GM18909 (cell line): ENCODE results near the gene WSCD2.

Experiments used
- ATAC-seq: cut with Tn5 transposase; IDR thresholded peaks from one replicate; pipeline ENCODE4 v1.9.1; 2021; ENCODE audit warnings: mild to moderate bottlenecking; ENCODE audit not compliant: unreplicated experiment, poor library complexity

The WSCD2 gene

DNA sequence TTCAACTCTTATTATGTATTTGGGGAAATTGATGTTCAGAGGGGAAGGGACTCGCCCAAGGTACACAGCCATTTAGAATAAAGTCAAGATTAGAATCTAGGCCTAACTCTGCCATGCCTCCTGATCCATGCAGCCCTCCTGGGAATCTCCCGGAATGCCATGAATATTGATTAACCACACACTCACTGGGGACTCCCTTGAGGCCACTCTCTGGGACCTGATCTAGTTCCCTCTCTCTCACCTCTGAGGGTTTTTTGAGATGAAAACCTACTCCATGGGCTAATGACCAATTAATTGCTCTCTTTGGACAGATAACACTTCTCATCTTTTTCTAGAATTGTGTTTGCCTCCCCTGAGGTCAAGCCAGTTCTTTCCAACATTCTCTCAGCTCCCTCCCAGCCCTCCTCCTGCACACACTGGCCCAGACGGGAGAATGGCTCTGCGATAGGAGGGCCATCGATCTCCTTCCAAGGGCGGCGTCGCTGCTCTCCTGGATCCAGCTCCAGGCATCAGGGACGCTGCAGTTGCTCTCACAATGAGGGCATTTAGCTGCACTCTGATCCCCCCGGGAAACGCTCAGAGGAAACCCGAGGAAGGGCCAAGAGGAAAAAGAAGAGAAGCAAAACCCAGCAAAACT is 22.6 kb downstream of the WSCD2 start:
- no peak for ATAC-seq

DNA sequence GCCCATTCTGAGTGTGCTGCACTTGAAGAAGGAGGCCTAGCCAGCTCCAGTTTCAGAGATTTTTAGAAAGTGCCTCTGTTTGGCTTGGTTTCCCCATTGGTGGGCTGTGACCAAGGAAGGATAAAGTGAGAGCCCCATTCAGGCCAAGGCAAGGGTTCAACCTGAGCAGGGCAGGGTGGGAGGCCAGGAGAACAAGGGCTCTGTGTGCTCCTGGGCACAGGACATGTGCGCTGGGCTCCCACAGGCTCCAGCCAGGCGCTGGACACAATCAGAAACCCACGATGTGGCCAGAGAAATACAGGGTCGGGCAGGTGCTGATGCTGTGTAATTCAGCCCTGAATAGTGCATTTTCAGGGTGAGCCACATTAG is 23.1 kb downstream of the WSCD2 start:
- ATAC-seq = no peak

DNA sequence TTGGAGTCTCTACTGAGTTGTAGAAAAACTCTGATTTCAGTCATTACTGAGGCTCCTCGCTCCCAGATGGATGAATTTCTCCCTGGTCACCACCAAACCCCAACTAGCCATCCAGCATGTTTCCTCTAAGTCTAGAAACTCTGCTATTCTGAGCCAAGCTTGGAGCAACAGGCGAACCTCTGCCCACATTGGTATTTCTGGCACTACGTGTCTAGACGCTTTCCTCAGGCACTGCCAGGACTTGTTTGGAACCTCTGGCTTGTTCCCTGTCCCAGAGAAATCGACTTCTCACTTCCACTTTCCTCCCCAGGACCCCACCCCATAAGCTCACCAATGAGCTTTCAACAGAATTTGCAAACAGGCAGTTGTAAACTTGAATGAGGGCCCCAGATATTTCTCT is 27.6 kb downstream of the WSCD2 start:
- no peak for ATAC-seq

DNA sequence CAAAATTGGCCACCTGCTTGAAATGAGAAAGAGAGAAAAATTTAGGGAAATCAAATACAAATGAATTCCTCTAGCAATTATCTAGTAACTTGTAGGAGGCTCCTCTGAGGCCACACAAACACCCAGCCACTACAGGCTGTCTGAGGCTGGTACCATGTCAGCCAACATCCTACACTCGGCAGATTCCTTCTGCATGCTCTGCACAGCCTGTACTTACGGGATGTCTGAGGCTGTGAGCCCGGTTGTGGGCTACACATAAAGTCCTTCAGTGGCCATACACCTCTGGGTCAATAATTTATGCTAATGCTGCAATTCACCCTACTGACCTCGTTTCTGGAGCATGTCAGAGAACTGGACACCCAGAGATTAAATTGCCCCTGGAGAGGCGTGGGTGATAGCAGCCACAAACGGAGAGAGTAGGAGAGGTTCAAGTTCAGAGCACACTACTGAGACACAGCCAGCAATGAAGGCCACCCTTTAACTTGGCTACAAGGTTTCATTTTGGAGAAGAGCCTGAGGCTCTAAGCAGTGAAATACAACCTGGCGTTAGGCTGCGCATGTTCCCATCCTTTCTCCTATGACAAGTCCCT is 28.9 kb downstream of the WSCD2 start:
- ATAC-seq = no peak

DNA sequence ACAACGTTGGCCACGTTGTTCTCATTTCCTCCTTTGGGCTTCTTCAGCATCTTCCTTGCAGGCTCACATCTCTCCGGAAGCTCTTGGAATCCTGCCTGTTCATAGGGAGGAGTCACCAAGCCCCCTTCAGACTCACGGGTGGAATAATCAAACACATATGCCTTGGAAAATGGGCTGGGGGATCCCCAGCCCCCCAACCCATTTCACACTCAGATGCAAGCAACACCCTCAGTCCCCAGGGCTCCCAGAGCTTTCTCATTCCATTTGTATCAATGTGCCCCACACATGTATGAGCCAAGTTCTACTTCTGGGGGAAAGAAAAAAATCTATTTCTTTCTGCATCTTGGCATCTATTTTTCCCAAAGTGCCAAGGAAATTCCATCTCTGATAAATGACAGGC is 33.1 kb downstream of the WSCD2 start:
- no peak for ATAC-seq

DNA sequence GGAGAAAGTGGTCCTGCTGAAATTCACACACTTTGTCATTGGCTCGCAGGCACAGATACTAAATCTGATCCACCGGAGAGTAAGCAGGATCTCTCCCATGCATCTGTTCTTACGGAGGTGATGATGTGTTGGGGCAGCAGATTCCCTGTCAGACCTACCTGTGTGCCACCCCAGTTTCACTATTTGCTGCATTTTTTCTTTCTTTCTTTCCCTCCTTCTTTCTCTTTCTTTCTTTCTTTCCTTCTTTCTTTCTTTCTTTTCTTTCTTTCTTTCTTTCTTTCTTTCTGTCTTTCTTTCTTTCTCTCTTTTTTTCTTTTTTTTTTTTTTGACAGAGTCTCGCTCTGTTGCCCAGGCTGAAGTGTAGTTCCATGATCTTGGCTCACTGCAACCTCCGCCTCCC is 37.4 kb downstream of the WSCD2 start:
- ATAC-seq = no peak

DNA sequence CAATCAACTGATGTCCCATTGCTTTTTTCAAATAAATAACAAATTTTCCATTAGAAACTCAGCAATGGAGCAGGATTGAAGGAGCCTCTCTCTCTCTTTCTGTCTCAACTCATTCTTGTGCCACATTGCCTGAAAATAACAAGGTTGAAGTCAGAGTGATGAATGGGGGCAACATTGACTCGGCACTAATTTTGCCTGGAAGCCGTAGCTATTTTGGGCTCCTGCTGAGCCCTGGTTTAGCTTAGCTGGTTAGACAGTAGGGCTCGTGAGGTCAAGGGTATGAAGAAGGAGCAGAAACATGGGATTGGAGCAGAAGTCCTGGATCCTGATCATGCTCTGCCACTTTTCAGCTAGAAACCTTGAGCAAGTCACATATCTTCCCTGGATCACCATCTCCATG is 38.9 kb downstream of the WSCD2 start:
- ATAC-seq = no peak

DNA sequence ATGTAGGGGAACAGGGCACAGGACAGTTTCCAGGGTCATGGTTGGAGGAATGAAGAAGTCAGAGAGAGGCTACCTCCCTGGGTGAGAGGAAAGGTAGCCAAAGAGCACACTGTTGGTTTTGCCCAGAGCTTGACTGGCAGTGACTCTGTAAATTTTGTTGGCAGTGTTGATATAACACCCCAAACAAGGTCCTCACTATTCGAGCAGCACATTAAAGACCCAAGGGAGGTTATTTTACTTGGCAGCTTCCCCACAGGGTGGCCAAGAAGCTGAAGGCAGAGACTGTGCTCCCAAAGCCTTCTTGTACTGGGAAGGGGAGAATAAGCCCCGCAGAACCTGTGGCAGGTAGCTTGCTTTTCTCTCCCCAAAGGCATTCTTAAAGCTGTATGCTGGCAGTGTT is 40.6 kb downstream of the WSCD2 start:
- no peak for ATAC-seq

DNA sequence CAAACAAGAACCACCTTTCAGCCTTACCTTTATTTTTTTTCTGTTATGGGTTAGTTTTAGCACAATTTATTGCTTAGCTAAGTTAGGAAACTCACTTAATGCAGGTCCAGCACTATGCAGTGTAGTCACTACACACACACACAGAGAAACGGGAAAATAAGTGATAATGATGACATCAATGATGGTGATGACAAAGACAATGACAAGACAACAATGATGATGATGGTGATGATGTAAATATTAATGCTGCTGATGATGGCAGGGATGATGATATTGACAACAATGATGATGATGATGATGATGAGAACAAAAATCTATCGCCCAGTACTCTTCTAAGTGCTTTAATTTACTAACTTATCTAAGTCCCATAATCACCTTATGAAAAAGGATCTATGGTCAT is 41.1 kb downstream of the WSCD2 start:
- no peak for ATAC-seq

DNA sequence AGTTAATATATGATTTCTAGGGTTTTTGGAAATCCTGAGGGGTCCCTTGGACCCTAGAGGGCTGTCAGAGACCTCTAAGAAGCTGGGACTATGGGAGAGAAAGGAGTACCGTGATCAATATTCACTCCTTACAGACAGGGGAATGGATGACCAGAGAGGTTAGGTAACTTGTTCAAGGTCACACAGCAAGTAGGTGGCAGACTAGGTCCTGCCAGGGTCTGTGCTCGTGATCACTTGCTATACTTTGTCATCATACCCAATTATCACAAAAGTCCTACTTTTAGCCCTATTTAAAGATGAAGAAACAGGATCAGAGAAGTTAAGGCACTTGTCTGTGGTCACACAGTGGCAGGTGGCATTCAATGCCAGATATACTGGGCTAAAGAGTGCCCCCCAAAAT is 42.9 kb downstream of the WSCD2 start:
- no peak for ATAC-seq

DNA sequence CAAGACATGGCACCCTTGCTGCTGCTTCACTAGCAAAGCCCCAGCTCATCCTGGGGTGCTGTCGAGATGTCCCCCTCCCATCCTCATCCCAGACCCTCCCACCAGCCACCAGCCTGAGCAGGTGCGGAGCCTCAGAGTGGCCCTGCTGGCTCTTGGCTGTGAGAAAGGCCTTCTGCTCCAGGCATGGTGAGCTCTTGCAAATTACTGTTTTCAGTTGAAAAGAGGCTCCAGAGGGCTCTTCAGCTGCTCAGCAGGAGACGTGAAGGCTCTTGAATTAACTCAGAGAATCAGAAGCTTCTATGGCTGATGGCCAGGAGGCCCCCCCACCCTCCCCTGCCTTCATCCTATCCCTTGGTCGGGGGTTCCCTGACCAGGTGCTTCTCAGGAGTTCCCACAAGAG is 44.1 kb downstream of the WSCD2 start:
- no peak for ATAC-seq

DNA sequence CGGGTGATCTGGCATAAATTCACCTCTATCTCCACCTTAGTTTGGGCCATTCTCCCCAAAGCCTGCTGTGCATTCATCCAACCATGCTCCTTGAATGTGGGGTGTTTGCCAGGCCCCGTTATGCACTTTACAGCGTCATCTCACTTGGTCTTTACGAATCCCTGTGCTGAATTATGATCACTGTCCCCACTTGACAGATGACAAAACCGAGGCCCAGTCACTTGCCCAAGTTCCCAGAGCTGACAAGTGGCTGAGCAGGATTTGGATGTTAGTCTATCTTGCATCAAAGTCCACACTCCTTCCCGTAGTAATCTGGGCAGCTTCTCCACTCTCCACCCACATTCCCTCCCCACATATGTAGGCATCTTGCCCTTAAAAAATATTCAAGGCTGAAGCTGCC is 44.8 kb downstream of the WSCD2 start:
- ATAC-seq = no peak

DNA sequence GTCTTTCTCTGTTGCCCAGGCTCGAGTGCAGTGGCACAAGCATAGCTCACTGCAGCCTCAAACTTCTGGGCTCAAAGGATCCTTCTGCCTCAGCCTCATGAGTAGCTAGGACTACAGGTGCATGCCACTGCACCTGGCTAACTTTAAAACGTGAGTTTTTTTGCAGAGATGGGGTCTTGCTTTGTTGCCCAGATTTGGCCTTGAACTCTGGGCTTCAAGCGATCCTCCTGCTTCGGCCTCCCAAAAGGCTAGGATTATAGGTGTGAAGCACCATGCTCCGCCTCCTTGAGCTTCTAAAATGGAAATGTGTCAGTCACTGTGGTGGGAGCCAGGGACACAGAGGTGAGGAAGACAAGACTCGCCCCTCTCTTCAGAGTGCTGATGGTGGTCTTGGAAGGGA is 45.6 kb downstream of the WSCD2 start:
- ATAC-seq = no peak

DNA sequence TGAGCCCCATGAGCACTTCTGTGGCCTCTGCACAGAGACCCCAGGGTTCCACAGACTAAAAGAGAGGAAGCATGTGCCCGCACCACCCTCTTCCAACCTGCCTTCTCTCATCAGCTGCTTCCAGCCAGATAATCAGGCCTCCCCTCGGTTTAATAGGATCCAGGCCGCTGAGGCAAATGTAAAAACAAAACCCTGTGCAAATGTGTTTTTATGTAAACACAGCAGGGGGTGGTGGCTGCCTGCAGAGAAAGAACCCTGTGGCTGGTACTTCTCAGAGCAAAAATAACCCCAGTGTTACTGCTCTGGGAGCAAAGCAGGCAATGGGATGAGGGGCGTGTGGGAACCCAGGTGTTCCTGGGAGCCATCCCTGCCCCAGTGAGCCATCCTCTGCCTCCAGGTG is 46.2 kb downstream of the WSCD2 start:
- ATAC-seq = no peak

DNA sequence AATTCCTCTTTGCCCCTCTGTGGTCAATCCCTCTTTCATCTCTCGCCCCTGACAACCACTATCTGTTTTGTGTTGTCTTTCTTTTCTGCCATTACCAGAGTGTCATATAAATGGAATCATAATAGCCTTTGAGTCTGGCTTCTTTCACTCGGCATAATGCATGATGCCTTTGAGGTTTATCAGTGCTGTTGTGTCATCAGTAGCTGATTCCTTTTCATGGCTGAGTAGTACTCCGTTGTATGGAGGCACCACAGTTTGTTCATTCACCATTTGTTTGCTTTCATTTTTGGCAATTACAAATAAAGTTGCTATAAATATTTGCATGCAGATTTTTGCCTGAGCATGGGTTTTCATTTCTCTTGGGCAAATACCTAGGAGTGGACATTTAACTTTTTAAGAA is 47.2 kb downstream of the WSCD2 start:
- ATAC-seq = no peak

DNA sequence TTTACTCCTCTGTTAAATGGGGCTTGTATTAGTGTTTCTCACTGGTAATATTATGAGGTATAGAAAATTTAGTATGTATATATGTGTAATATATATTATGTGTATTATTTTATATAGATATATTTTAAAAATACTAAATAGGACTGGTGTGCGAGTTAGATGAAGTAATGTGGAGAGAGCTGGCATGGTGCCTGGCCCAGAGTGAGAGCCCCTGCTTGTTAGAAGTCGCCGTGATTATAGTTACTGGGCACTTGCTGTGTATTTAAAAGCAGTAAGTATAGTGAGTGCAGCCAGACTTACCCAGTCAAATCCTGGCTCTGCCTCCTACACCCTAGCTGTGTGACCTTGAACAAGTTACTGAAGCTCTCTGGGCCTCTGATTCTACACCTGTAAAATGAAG is 48.0 kb downstream of the WSCD2 start:
- ATAC-seq = no peak

DNA sequence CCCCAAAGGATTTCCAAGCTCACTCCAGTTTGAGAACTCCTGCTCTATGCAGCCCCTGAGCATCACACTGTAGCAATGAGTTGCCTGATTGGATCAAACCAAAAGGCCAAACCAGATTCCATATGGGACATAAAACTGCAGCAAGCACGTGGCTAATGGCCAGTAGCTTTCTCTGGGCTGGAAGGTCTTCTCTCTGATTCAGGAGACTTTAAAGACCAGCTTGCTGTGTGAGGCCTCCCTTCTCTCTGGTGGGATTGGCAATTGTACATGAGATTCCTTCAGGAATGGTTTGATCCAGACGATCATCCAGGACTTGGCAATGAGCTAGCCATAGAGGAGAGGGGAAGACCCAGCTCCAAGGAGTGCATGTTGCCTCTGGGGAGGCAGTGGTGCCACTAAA is 50.2 kb downstream of the WSCD2 start:
- ATAC-seq = no peak

DNA sequence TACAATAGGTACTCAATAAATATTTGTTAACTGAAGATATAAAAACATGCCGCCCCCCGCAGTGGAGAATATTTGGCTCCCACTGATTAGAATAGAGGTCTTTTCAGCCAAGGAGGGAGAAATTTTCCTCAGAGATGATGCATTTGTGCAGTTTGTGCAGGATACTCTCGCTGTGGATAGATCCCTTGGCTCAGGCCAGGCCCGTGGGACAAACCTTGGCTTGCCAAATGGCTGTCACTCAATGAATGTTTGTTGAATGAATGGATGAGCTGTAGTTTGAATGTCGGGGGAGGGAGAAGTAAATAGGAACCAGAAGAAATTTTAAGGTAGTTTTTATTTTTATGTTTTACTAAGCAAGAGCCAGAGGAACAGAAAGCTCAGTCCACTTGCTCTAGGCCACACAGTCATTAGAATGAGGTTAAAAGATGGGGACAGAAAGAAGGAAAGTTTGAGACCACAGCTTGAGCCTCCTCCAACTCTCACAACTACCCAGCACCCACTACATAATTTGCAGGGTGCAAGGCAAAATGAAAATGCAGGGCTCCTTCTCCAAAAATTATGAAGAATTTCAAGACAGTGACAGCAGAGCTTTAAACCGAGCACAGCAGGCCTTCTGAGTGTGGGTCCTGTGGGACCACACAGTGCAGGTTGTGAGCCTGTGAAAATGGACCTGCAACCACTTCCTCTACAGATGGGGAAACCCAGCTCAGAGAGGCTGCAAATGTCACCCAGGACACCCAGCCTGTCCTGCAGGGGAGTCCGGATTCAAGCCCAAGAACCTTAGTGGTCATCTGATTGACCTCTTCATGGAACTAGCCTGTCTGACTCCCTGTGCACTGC is 51.4 kb downstream of the WSCD2 start:
- ATAC-seq = no peak

DNA sequence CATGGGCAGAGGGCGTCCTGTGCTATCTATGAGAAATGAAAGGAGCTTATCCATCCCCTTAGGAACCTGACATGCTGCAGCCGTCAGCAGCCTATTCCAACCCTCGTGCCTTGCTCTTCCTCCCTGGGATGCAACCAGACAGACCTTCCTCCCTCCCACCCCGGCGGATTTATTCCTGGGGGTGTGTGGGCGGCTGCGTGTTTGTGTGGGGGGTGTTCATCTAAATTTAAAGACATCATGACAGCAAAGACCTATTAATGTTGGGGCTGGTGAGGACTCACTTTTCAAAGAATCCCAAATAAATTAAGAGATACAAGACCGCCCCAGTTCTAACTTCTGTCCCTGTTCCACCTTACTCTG is 52.0 kb downstream of the WSCD2 start:
- ATAC-seq = no peak

DNA sequence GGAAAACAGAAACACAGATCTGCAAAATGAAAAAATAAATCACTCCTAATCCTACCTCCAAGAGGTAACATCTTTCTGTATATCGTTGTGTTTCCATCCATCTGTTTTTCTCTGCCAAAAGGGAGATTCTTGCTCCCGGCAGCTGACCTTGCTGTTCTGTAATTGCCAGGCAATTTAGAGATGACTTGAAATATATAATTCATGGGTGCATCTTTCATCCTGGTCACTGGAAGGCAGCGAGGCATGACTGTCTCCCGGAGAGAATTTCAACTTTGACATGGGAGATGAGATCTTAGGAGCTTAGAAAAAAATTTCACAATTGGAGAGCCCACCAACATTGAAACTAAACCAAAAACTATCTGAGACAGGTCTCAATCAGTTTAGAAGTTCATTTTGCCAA is 53.0 kb downstream of the WSCD2 start:
- no peak for ATAC-seq

DNA sequence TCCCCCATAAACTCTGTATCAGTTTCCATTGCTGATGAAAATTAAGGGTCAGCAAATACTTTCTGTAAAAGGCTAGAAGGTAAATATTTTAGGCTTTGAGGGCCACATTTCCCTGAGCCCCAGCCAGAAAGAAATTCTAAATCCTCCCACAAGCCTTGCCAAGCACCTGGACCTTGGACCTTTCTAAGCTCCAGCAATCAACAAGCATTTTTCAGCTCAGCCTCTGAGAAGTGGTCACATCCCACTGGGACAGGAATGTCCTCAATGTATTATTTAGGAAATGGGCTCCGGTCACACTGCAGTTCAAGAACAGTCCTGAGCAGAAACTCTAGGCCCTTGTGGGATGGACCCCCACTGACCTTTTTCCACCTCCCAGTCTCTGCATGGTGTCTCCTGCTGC is 55.9 kb downstream of the WSCD2 start:
- no peak for ATAC-seq

DNA sequence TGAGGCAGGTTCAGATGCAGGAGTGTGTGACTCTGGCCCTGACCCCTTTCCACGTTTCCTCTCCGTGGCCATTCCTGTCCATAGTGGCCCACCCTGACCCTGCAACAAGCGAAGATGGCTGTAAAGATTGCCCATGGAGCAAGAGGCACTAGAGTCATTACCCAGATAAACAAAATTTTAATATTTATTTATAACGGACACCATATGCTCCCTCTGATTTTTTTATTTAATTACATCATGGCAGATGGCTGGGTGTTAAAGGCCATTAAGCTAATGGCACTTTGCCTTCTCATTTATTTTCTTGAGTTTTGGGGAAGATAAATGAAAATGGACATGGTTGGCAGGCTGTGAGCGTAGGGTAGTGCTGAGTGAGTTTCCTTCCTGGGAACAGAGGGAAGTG is 58.7 kb downstream of the WSCD2 start:
- ATAC-seq = no peak
